CD4-positive, CD25-positive, alpha-beta regulatory T cell (primary cell): ENCODE measurements around the gene RAB44. TPM values are rescaled to one million over a fixed set of nuclear protein-coding genes. Genes with fewer than 3 reads are reported as not detected.
A peak's percentile ranks its signal among the peaks of the same experiment; 100 is the strongest.

Experiments
- ATAC-seq, 2 donors: fragments of 150-1000 bp; cut with Tn5 transposase; one replicate each; pipeline ENCODE4 v1.10.0; 2021; ENCODE audit warnings: low read depth in 2 of 2, moderate number of reproducible peaks in 2 of 2, moderate library complexity in 1 of 2
- DNase-seq, 3 donors: peaks; one replicate each; pipeline versions ENCODE4 v3.0.0 to v3.0.0-alpha.2; 2012 to 2022; ENCODE audit warnings: mixed read lengths in 1 of 3
- H3K27ac ChIP-seq: one replicate; pipeline ENCODE4 v1.7.0; 2013; ENCODE audit warnings: mild to moderate bottlenecking, low read length; ENCODE audit not compliant: insufficient read depth, poor library complexity, severe bottlenecking
- H3K27me3 ChIP-seq: one replicate; pipeline ENCODE4 v1.7.0; 2013; ENCODE audit warnings: low read length; ENCODE audit not compliant: control insufficient read depth, insufficient read depth
- H3K36me3 ChIP-seq: one replicate; pipeline ENCODE4 v1.7.0; 2013; ENCODE audit warnings: mild to moderate bottlenecking, low read length, moderate library complexity; ENCODE audit not compliant: control insufficient read depth, insufficient read depth
- H3K4me1 ChIP-seq: 2 replicates; pipeline ENCODE4 v1.7.0; 2013; ENCODE audit warnings: mild to moderate bottlenecking, low read length; ENCODE audit not compliant: insufficient read depth, control insufficient read depth, poor library complexity, severe bottlenecking
- H3K4me3 ChIP-seq: one replicate; pipeline ENCODE4 v1.7.0; 2013; ENCODE audit warnings: low read depth, mild to moderate bottlenecking, low read length, moderate library complexity
- H3K9me3 ChIP-seq, 2 experiments: 1 replicate in 1 of 2; 2 replicates in 1 of 2; pipeline ENCODE4 v1.7.0; 2013; ENCODE audit warnings: low read length in 2 of 2, mild to moderate bottlenecking in 1 of 2, moderate library complexity in 1 of 2; ENCODE audit not compliant: control insufficient read depth in 2 of 2
- H3K27ac Mint-ChIP-seq, 3 donors: one replicate each; pipeline ENCODE4 v1.8.0; 2020 to 2022; ENCODE audit warnings: mild to moderate bottlenecking in 3 of 3, mixed read lengths in 3 of 3, moderate library complexity in 2 of 3
- H3K27me3 Mint-ChIP-seq: one replicate; pipeline ENCODE4 v1.8.0; 2022; ENCODE audit warnings: mild to moderate bottlenecking, mixed read lengths
- H3K36me3 Mint-ChIP-seq: one replicate; pipeline ENCODE4 v1.8.0; 2020; ENCODE audit warnings: mixed read lengths
- H3K4me1 Mint-ChIP-seq, 4 donors: one replicate each; pipeline ENCODE4 v1.8.0; 2020 to 2022; ENCODE audit warnings: mixed read lengths in 4 of 4, mild to moderate bottlenecking in 1 of 4
- H3K4me3 Mint-ChIP-seq, 4 donors: one replicate each; pipeline ENCODE4 v1.8.0; 2020 to 2022; ENCODE audit warnings: mild to moderate bottlenecking in 4 of 4, mixed read lengths in 4 of 4, moderate library complexity in 3 of 4
- H3K9me3 Mint-ChIP-seq, 7 donors: one replicate each; pipeline ENCODE4 v1.8.0; 2020 to 2022; ENCODE audit warnings: mixed read lengths in 7 of 7, mild to moderate bottlenecking in 3 of 7, moderate library complexity in 2 of 7
- polyA plus RNA-seq, 4 donors: library from polyadenylated mRNA; unstranded; fragments of 300-500 nt; fragmentation: Illumina TruSeq; gene quantifications; one replicate each; pipeline ENCODE4 v1.2.3, GENCODE V29; 2021
- total RNA-seq: library from RNA; stranded (reverse); gene quantifications from one replicate; pipeline ENCODE4 v1.2.3, GENCODE V29; 2022

The RAB44 gene
- total and polyA plus RNA-seq, 5 donors from 2014 or later = 0.27 TPM; not detected in 4

DNA sequence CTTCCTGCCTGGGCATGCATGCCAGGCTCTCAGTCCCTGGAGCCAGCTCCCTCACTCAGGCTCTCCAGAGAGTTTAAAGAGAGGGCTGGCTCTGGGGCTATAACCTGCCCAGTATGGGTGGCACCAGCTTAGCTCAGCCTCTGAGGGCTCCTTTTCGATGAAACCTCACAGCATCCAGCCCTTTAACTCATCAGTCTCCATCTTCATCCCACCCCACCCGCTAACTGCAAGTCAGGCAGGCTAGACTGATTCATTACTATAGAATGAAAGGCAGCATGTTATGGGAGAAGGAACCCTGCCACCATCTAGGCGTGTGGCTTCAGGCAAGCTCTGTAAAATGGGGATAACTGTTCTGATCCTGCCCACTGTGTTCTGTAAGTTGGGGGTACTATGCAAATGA is 53.5 kb downstream of the RAB44 start:
- ATAC-seq = no peak
- Histone ChIP-seq H3K27ac (no peak overlapping the region), H3K4me1 (peaks cover 34% of the 10 kb centered on the region), H3K27me3 (no peaks in the 10 kb centered on the region), H3K36me3 (no peaks in the 10 kb centered on the region), H3K9me3 (no peaks in the 10 kb centered on the region), H3K4me3 (no peak overlapping the region)
- H3K27me3 Mint-ChIP-seq = no peaks in the 10 kb centered on the region
- H3K4me1 Mint-ChIP-seq = peaks cover 6 to 34% (median 21%) of the 10 kb centered on the region in 4 donors
- DNase-seq = no peak
- H3K4me3 Mint-ChIP-seq = peak overlapping the region in 1 of 4 donors; percentile 66
- H3K9me3 Mint-ChIP-seq = peaks cover 0 to 7% (median 3%) of the 10 kb centered on the region in 7 donors
- H3K27ac Mint-ChIP-seq = peak overlapping the region in 1 of 3 donors; percentile 26
- no peaks in the 10 kb centered on the region for H3K36me3 Mint-ChIP-seq

DNA sequence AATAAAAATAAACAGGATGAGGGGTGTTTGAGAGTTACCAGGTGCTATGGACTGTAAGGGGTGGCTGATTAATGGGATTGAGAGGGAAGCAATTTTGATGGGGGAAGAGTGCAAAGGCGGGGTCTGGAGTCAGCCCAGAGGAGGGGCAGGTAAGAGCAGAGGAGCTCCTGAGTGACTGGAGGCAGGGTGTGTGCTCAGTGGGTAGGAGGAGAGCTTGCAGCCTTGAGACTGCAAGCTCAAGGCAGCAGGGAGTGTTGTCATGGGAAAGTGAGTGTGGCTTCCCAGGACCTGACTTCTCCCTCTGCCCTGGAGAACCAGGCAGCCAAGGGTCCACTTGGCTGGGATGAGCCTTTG is 54.2 kb downstream of the RAB44 start:
- no peak for DNase-seq
- H3K4me1 ChIP-seq = peaks cover 41% of the 10 kb centered on the region

GRCh38 chr6:36752187-36752885 is 54.7 kb downstream of the RAB44 start:
- H3K27me3 ChIP-seq = no peaks in the 10 kb centered on the region
- H3K4me3 ChIP-seq = no peak overlapping the region
- Mint-ChIP-seq H3K36me3 (no peaks in the 10 kb centered on the region), H3K9me3 (peaks cover 0 to 7% (median 3%) of the 10 kb centered on the region in 7 donors), H3K4me1 (peaks cover 15 to 46% (median 33%) of the 10 kb centered on the region in 4 donors), H3K4me3 (no peak overlapping the region), H3K27me3 (no peaks in the 10 kb centered on the region), H3K27ac (peak overlapping the region; percentile 73 to 86 (median 80))
- no peak overlapping the region for H3K27ac ChIP-seq
- no peaks in the 10 kb centered on the region for H3K9me3 ChIP-seq
- peak in 1 of 2 donors; percentile 16 for ATAC-seq
- H3K36me3 ChIP-seq = no peaks in the 10 kb centered on the region
- H3K4me1 ChIP-seq = peaks cover 46% of the 10 kb centered on the region
- DNase-seq = peak in 1 of 3 donors; percentile 56

More for the DNA sequence above, 54.2 kb downstream of the RAB44 start:
- no peak overlapping the region for H3K4me3 Mint-ChIP-seq
- no peak for ATAC-seq
- Histone ChIP-seq H3K4me3 (no peak overlapping the region), H3K27me3 (no peaks in the 10 kb centered on the region), H3K27ac (no peak overlapping the region), H3K36me3 (no peaks in the 10 kb centered on the region), H3K9me3 (no peaks in the 10 kb centered on the region)
- H3K27me3 Mint-ChIP-seq = no peaks in the 10 kb centered on the region
- peaks cover 0 to 7% (median 3%) of the 10 kb centered on the region in 7 donors for H3K9me3 Mint-ChIP-seq
- H3K36me3 Mint-ChIP-seq = no peaks in the 10 kb centered on the region
- H3K4me1 Mint-ChIP-seq = peaks cover 10 to 41% (median 28%) of the 10 kb centered on the region in 4 donors
- H3K27ac Mint-ChIP-seq = peak overlapping the region in 2 of 3 donors; percentile 67 to 69

DNA sequence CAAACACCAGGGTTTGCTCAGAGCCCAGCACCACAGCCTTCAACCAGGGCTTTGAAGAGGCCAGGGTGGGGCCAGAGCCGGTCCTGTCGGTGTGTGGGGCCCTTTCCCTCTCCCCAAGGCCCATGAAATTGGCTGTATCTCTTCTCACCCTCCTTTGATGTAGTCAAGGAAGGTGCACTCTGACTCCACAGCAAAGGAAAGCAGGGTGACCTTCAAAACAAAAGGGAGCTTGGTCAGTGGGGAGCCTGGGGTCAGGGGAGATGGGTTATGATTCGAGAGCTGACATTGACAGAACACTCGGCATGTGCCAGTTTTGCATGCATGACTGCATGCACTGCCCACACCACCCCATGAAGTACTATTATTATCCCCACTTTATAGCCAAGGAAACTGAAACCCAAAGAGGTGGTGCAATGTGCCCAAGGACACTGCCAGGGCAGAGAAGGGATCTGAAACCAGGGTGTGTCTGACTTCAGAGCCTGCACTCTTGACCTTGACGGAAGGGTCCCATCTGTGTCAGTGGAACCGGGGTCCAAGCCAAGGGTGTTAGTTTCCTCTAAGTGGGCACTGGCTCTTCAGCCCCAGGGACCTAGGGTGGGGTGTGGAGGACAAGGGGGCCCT is 55.4 kb downstream of the RAB44 start:
- Histone ChIP-seq H3K4me1 (peaks cover 51% of the 10 kb centered on the region), H3K27ac (no peak overlapping the region), H3K27me3 (no peaks in the 10 kb centered on the region), H3K4me3 (no peak overlapping the region), H3K36me3 (no peaks in the 10 kb centered on the region), H3K9me3 (no peaks in the 10 kb centered on the region)
- Mint-ChIP-seq H3K4me1 (peaks cover 17 to 50% (median 37%) of the 10 kb centered on the region in 4 donors), H3K27ac (peak overlapping the region in 1 of 3 donors; percentile 44), H3K4me3 (no peak overlapping the region), H3K36me3 (no peaks in the 10 kb centered on the region), H3K9me3 (peaks cover 0 to 7% (median 3%) of the 10 kb centered on the region in 7 donors), H3K27me3 (no peaks in the 10 kb centered on the region)
- ATAC-seq = no peak
- DNase-seq = no peak

DNA sequence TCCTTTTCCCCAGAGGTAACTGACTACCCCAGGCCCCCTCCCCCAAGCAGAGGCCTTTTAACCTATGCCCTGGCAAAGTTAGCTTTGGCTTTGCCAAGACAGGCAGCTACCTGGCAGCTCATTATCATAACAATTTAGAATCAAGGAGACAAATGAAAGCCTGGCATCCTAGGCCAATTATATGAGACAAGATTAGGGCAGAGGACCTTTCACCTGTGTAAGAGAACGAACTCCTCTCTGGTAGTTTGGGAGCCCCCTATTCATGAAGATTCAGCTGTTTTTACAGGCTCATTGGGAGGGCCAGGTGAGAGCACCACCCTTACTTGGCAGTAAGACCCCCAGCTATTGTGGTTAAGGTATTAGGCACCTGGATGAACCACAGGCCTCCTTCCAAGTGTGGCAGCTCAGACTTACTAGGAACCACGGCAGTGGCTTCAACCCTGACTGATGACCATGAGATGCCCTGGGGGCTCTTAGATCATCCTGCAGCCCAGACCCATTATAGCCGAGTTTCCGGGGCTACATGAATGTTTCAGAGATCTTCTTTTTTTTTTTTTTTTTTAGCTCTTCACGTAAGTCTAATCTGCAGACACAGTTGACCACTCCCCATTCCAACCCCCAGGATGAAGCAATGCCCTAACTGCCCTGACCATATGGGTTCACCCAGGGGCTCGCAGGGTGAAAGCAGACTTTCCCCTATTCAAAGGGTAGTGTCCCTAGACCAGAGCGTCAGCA is 56.2 kb downstream of the RAB44 start:
- Mint-ChIP-seq H3K4me1 (peaks cover 17 to 56% (median 40%) of the 10 kb centered on the region in 4 donors), H3K4me3 (no peak overlapping the region)
- no peak overlapping the region for H3K27ac ChIP-seq

GRCh38 chr6:36754582-36755434 is 57.2 kb downstream of the RAB44 start:
- H3K9me3 Mint-ChIP-seq = peaks cover 0 to 4% (median 0%) of the 10 kb centered on the region in 7 donors
- no peak for ATAC-seq
- Histone ChIP-seq H3K9me3 (no peaks in the 10 kb centered on the region), H3K27ac (peak overlapping the region; percentile 81), H3K27me3 (no peaks in the 10 kb centered on the region), H3K4me3 (peak overlapping the region; percentile 57), H3K4me1 (peaks cover 58% of the 10 kb centered on the region), H3K36me3 (no peaks in the 10 kb centered on the region)
- DNase-seq = no peak
- H3K36me3 Mint-ChIP-seq = no peaks in the 10 kb centered on the region
- H3K4me3 Mint-ChIP-seq = peak overlapping the region in 3 of 4 donors; percentile 70 to 80 (median 78)
- H3K27ac Mint-ChIP-seq = peak overlapping the region; percentile 94 to 98 (median 97)
- peaks cover 17 to 62% (median 43%) of the 10 kb centered on the region in 4 donors for H3K4me1 Mint-ChIP-seq
- no peaks in the 10 kb centered on the region for H3K27me3 Mint-ChIP-seq

More for the DNA sequence above, 56.2 kb downstream of the RAB44 start:
- H3K27me3 Mint-ChIP-seq = no peaks in the 10 kb centered on the region
- Histone ChIP-seq H3K27me3 (no peaks in the 10 kb centered on the region), H3K36me3 (no peaks in the 10 kb centered on the region), H3K4me3 (no peak overlapping the region), H3K9me3 (no peaks in the 10 kb centered on the region), H3K4me1 (peaks cover 51% of the 10 kb centered on the region)
- no peaks in the 10 kb centered on the region for H3K36me3 Mint-ChIP-seq
- no peak for DNase-seq
- peak overlapping the region; percentile 44 to 98 (median 97) for H3K27ac Mint-ChIP-seq
- H3K9me3 Mint-ChIP-seq = peaks cover 0 to 5% (median 0%) of the 10 kb centered on the region in 7 donors
- no peak for ATAC-seq
